Lung (tissue), 12 donors: Measurements from ENCODE around the gene VAMP5. TPM values are rescaled to one million over a fixed set of nuclear protein-coding genes. Genes with fewer than 3 reads are reported as not detected.
A peak's percentile ranks its signal among the peaks of the same experiment; 100 is the strongest.

Experiments
- ATAC-seq: fragments of 200-7000 bp; cut with Tn5 transposase; one replicate; pipeline ENCODE4 v1.9.1; 2020; ENCODE audit warnings: moderate number of reproducible peaks; ENCODE audit not compliant: insufficient read depth, low FRiP score
- DNase-seq, 3 donors: peaks; one replicate each; pipeline ENCODE4 v3.0.0-alpha.2; 2013 to 2017
- H3K27ac ChIP-seq, 2 donors: one replicate each; pipeline ENCODE4 v1.5.1; 2013; ENCODE audit warnings: mild to moderate bottlenecking in 2 of 2, moderate library complexity in 2 of 2, control low read depth in 1 of 2, inconsistent platforms in 1 of 2, low read depth in 1 of 2, low read length in 1 of 2
- H3K27me3 ChIP-seq, 3 donors: one replicate each; pipeline ENCODE4 v1.5.1; 2013; ENCODE audit warnings: low read length in 2 of 3; ENCODE audit not compliant: control insufficient read depth in 3 of 3, insufficient read depth in 3 of 3
- H3K36me3 ChIP-seq, 4 donors: one replicate each; pipeline ENCODE4 v1.5.1; 2013; ENCODE audit warnings: low read length in 4 of 4, mild to moderate bottlenecking in 1 of 4, moderate library complexity in 1 of 4; ENCODE audit not compliant: control insufficient read depth in 4 of 4, insufficient read depth in 4 of 4
- H3K4me1 ChIP-seq, 5 donors: one replicate each; pipeline ENCODE4 v1.5.1; 2013; ENCODE audit warnings: low read length in 5 of 5, mild to moderate bottlenecking in 2 of 5, moderate library complexity in 1 of 5; ENCODE audit not compliant: control insufficient read depth in 5 of 5, insufficient read depth in 5 of 5
- H3K4me3 ChIP-seq: one replicate; pipeline ENCODE4 v1.5.1; 2013; ENCODE audit warnings: mild to moderate bottlenecking, control low read depth, moderate library complexity
- H3K9ac ChIP-seq, 2 donors: one replicate each; pipeline ENCODE4 v1.5.1; 2013; ENCODE audit warnings: low read length in 2 of 2, control low read depth in 1 of 2; ENCODE audit not compliant: insufficient read depth in 1 of 2
- H3K9me3 ChIP-seq, 4 donors: one replicate each; pipeline ENCODE4 v1.5.1; 2013; ENCODE audit warnings: low read length in 3 of 4, mild to moderate bottlenecking in 1 of 4, moderate library complexity in 1 of 4; ENCODE audit not compliant: control insufficient read depth in 4 of 4, insufficient read depth in 3 of 4
- CTCF ChIP-seq: IDR thresholded peaks from 2 replicates; pipeline ENCODE4 v1.5.1; 2012; ENCODE audit warnings: mild to moderate bottlenecking; ENCODE audit errors: control extremely low read depth, extremely low read depth
- WGBS, 2 donors: extraction: QIAGEN DNeasy Blood & Tissue Kit; methylation state at CpG; one replicate each; pipeline ENCODE4 v1.1.7; 2013; 5-methylcytosine and 5-hydroxymethylcytosine counted together
- polyA plus RNA-seq, 2 donors: library from polyadenylated mRNA; stranded (reverse); fragments of 200-250 nt; gene quantifications; one replicate each; pipeline ENCODE4 v1.2.1, GENCODE V29; 2013
- total RNA-seq, 2 donors: library from RNA; depleted of rRNA in 1 of 2; stranded (reverse); fragments of >200 nt in 1 of 2; gene quantifications; one replicate each; pipeline ENCODE4 v1.2.1, GENCODE V29; 2014 to 2021
- donor health status: control.
- donor health status: control.
- donor health status: Bipolar disorder and iron deficiency.
- donor health status: healthy.
- donor health status: DM: yes; HTN: yes; CAD: no.

The VAMP5 gene
- total and polyA plus RNA-seq, 4 donors: 18.5 to 165 (median 73.0) TPM

DNA sequence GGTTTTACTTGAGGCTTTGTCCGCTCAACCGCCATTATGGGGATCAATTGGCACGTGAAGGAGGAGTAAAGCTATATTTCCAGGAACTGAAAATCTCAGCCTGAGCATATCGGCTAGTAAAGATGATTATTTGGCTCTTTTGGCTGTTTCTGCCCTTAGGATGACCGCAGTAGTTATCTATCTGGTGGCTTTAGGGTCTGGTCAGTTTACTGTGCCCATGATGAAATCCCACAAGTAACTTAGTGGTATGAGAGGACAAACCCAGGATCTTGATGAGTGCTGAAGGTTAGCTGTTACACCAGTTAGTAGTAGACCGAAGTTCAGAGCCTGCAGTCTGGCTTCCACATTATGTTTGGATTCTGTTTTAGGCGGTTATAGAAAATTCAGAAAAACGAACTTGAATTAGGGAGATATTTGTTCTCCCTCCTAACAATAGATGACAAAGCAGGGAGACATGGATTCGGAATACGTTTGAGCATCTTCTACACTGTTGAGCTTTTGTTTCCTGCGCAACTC, 44.0 kb upstream of the VAMP5 start:
- ATAC-seq (no peak), DNase-seq (peak in 2 of 3 donors; percentile 27 to 46)
- Histone ChIP-seq H3K9me3 (no peaks in the 10 kb centered on the region), H3K27ac (peak overlapping the region; percentile 98), H3K27me3 (no peaks in the 10 kb centered on the region), H3K9ac (peak overlapping the region; percentile 14 to 91), H3K4me3 (peak overlapping the region; percentile 100), H3K4me1 (peaks cover 0 to 32% (median 6%) of the 10 kb centered on the region in 5 donors), H3K36me3 (peaks cover 13 to 36% (median 25%) of the 10 kb centered on the region in 4 donors)
- 4 to 7% methylated on average over 11 of the region's 11 CpGs for WGBS, 2 donors
- no peak for TF ChIP-seq CTCF

GRCh38 chr2:85541262-85541661, 43.0 kb upstream of the VAMP5 start:
- no peak for TF ChIP-seq CTCF
- Histone ChIP-seq H3K4me1 (peaks cover 0 to 32% (median 5%) of the 10 kb centered on the region in 5 donors), H3K9me3 (no peaks in the 10 kb centered on the region), H3K27ac (peak overlapping the region in 1 of 2 donors; percentile 29), H3K27me3 (no peaks in the 10 kb centered on the region), H3K4me3 (no peak overlapping the region), H3K36me3 (peaks cover 17 to 36% (median 31%) of the 10 kb centered on the region in 4 donors), H3K9ac (no peak overlapping the region)
- ATAC-seq (no peak), DNase-seq (no peak)
- 43 to 50% methylated on average over 4 of the region's 4 CpGs for WGBS, 2 donors

- H3K4me1 ChIP-seq: peaks cover 0 to 28% (median 2%) of the 10 kb centered on the region in 5 donors
- TF ChIP-seq CTCF: no peak
- 62 to 77% methylated on average over 5 of the region's 5 CpGs for WGBS, 2 donors
- no peak for ATAC-seq
- H3K9me3 ChIP-seq: no peaks in the 10 kb centered on the region
- H3K27me3 ChIP-seq: no peaks in the 10 kb centered on the region
- H3K27ac ChIP-seq: no peak overlapping the region
- DNase-seq: no peak
- H3K36me3 ChIP-seq: peaks cover 18 to 36% (median 31%) of the 10 kb centered on the region in 4 donors
- no peak overlapping the region for H3K4me3 ChIP-seq
- peak overlapping the region in 1 of 2 donors; percentile 30 for H3K9ac ChIP-seq
Observed at GRCh38 chr2:85541753-85542457, 42.3 kb upstream of the VAMP5 start.
